ENCODE measurements around the gene APOA5. TPM values are rescaled to one million over a fixed set of nuclear protein-coding genes. Genes with fewer than 3 reads are reported as not detected.
A peak's percentile ranks its signal among the peaks of the same experiment; 100 is the strongest.

APOA5 gene, protein sequence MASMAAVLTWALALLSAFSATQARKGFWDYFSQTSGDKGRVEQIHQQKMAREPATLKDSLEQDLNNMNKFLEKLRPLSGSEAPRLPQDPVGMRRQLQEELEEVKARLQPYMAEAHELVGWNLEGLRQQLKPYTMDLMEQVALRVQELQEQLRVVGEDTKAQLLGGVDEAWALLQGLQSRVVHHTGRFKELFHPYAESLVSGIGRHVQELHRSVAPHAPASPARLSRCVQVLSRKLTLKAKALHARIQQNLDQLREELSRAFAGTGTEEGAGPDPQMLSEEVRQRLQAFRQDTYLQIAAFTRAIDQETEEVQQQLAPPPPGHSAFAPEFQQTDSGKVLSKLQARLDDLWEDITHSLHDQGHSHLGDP
- total RNA-seq (under 1 TPM in 2 of 5 donors, not detected in 3; 0.19 to 0.85 TPM), total RNA-seq (0 to 0.09 (median 0) reads per million in 29 experiments)
- total RNA-seq (2013) = not detected

GRCh38 chr11:116791813-116792143 lies at the start of gene APOA5:
Gene APOA5, minus strand, starts transcription at chr11:116791879. Its CDS starts 19 bp downstream, at chr11:116791860.
- Mint-ChIP-seq H3K36me3 (peaks cover 3% of the 10 kb centered on the region), H3K27ac (peak within 1 kb of the TSS in 1 of 2 donors; percentile 16), H3K27me3 (peaks cover 0 to 4% of the 10 kb centered on the region in 2 donors), H3K4me1 (peaks cover 26 to 31% (median 28%) of the 10 kb centered on the region in 3 donors), H3K9me3 (no peaks in the 10 kb centered on the region), H3K4me3 (peak within 1 kb of the TSS in 2 of 3 donors; percentile 31 to 41)
- DNase-seq (no peak), ATAC-seq (replicated peaks in 1 of 4) (no peak)
- Histone ChIP-seq H3K36me3 (ENCODE audit: control insufficient read depth in 2 of 2, extremely low read depth in 1 of 2, insufficient read depth in 1 of 2, low read length in 1 of 2) (peaks cover 0 to under 1% of the 10 kb centered on the region in 2 donors), H3K4me1 (ENCODE audit: control insufficient read depth in 1 of 2, extremely low read depth in 1 of 2, insufficient read depth in 2 of 2, low read length in 2 of 2) (peaks cover 6 to 31% of the 10 kb centered on the region in 2 experiments), H3K4me3 (ENCODE audit: control insufficient read depth in 1 of 2, extremely low read depth in 1 of 2, low read length in 1 of 2) (peak within 1 kb of the TSS in 1 of 2 donors; percentile 40), H3K27me3 (replicated peaks in 1 of 2; ENCODE audit: control insufficient read depth in 2 of 2, extremely low read depth in 1 of 2, insufficient read depth in 2 of 2, low read length in 1 of 2) (peaks cover 0 to 11% of the 10 kb centered on the region in 2 experiments), H3K9me3 (no peaks in the 10 kb centered on the region), H3K27ac (ENCODE audit: low read length) (no peak within 1 kb of the TSS)
- 91% methylated on average over 4 of the region's 7 CpGs for WGBS (ENCODE audit: insufficient coverage)
- POLR2A ChIA-PET = interaction anchor here (0.7 to 1.5 kb wide), 2 partner anchors 44 to 286 kb away, joined by 3 read pairs; no protein-coding TSS in a partner anchor
- CTCF ChIA-PET = interaction anchor here (0.5 to 3.0 kb wide), 17 partner anchors 12 to 439 kb away, joined by 3 to 38 read pairs (median 4); partner anchors contain the start of gene SIDT2 (in 1 of the 2)

DNA sequence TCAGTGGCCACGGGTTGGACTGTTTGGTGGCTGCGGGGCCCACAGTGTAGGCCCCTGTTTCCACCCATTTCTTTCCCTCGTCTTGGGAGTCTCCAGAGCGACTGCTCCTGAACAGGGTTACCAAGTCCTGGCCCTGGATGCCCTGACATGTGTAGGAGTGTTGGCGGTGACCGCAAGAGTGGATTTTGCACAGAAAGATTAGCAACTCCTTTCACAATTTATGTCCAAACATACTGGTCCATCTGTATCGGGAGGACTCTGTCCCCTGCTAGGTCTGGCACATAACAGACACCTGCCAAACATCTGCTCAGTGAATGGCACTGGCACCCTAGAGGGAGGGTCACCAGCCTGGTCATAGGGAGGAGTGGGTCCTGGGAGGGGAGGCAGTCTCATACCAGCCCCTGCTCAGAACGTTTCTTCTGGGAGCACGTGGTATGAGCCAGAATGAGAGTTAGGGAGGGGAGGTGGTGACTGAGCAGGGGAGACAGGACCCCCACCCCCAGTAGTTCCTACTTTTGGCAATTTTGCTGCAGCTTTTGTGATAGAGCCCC lies 49.1 kb upstream of the APOA5 start:
- Histone ChIP-seq H3K4me1 (ENCODE audit: control insufficient read depth in 1 of 2, extremely low read depth in 1 of 2, insufficient read depth in 2 of 2, low read length in 2 of 2) (peaks cover 0 to 9% of the 10 kb centered on the region in 2 experiments), H3K27ac (ENCODE audit: low read length) (no peak overlapping the region), H3K27me3 (replicated peaks in 1 of 2; ENCODE audit: control insufficient read depth in 2 of 2, extremely low read depth in 1 of 2, insufficient read depth in 2 of 2, low read length in 1 of 2) (no peaks in the 10 kb centered on the region), H3K9me3 (no peaks in the 10 kb centered on the region), H3K36me3 (ENCODE audit: control insufficient read depth in 2 of 2, extremely low read depth in 1 of 2, insufficient read depth in 1 of 2, low read length in 1 of 2) (peaks cover 0 to 23% of the 10 kb centered on the region in 2 donors), H3K4me3 (ENCODE audit: control insufficient read depth in 1 of 2, extremely low read depth in 1 of 2, low read length in 1 of 2) (no peak overlapping the region)
- POLR2A ChIA-PET = interaction anchor here in 1 of 2 donors (0.6 kb wide), 1 partner anchor 23 kb away, joined by 3 read pairs; no protein-coding TSS in a partner anchor
- no peaks in the 10 kb centered on the region for H3K27me3 Mint-ChIP-seq
- DNase-seq (no peak), ATAC-seq (replicated peaks in 1 of 4) (no peak)
- CTCF ChIA-PET = no interaction called here
- WGBS (ENCODE audit: insufficient coverage) = 67% methylated on average over 1 of the region's 9 CpGs
- H3K4me1 Mint-ChIP-seq = peaks cover 4 to 9% (median 5%) of the 10 kb centered on the region in 3 donors
- H3K27ac Mint-ChIP-seq = no peak overlapping the region
- H3K9me3 Mint-ChIP-seq = no peaks in the 10 kb centered on the region
- peaks cover 25% of the 10 kb centered on the region for H3K36me3 Mint-ChIP-seq
- no peak overlapping the region for H3K4me3 Mint-ChIP-seq

- peaks cover 19% of the 10 kb centered on the region for H3K36me3 Mint-ChIP-seq
- Histone ChIP-seq H3K27me3 (replicated peaks in 1 of 2; ENCODE audit: control insufficient read depth in 2 of 2, extremely low read depth in 1 of 2, insufficient read depth in 2 of 2, low read length in 1 of 2) (peaks cover 0 to 1% of the 10 kb centered on the region in 2 experiments), H3K4me1 (ENCODE audit: control insufficient read depth in 1 of 2, extremely low read depth in 1 of 2, insufficient read depth in 2 of 2, low read length in 2 of 2) (peaks cover 0 to 14% of the 10 kb centered on the region in 2 experiments), H3K9me3 (no peaks in the 10 kb centered on the region), H3K27ac (ENCODE audit: low read length) (no peak overlapping the region), H3K36me3 (ENCODE audit: control insufficient read depth in 2 of 2, extremely low read depth in 1 of 2, insufficient read depth in 1 of 2, low read length in 1 of 2) (peaks cover 0 to 17% of the 10 kb centered on the region in 2 donors), H3K4me3 (ENCODE audit: control insufficient read depth in 1 of 2, extremely low read depth in 1 of 2, low read length in 1 of 2) (no peak overlapping the region)
- no peak for ATAC-seq (replicated peaks in 1 of 4)
- no peak overlapping the region for H3K27ac Mint-ChIP-seq
- peak in 1 of 35 experiments; percentile 19 for DNase-seq
- ChIA-PET POLR2A (no interaction called here), CTCF (interaction anchor here in 1 of 2 donors (1.0 kb wide), 1 partner anchor 237 kb away, joined by 3 read pairs; no protein-coding TSS in a partner anchor)
- H3K9me3 Mint-ChIP-seq = no peaks in the 10 kb centered on the region
- peaks cover 9 to 15% (median 11%) of the 10 kb centered on the region in 3 donors for H3K4me1 Mint-ChIP-seq
- WGBS (ENCODE audit: insufficient coverage) = 94% methylated on average over 4 of the region's 6 CpGs
- H3K4me3 Mint-ChIP-seq = no peak overlapping the region
- H3K27me3 Mint-ChIP-seq = no peaks in the 10 kb centered on the region
Measured at GRCh38 chr11:116840224-116840745, 48.6 kb upstream of the APOA5 start.

- H3K27ac Mint-ChIP-seq = no peak overlapping the region
Measured at GRCh38 chr11:116838321-116839084, 46.8 kb upstream of the APOA5 start.

GRCh38 chr11:116837231-116838091 lies 45.8 kb upstream of the APOA5 start, which contains the start of gene APOA1:
Gene APOA1, minus strand, starts transcription at chr11:116837622. Its CDS starts 235 bp downstream, at chr11:116837387.
- ChIA-PET POLR2A (no interaction called here), CTCF (interaction anchor here (1.6 to 2.2 kb wide), 2 partner anchors 16 to 46 kb away, joined by 10 to 20 read pairs; partner anchors contain the start of gene APOA5 (in 1 of the 2))
- Mint-ChIP-seq H3K4me3 (no peak within 1 kb of the TSS), H3K4me1 (peaks cover 14 to 22% (median 16%) of the 10 kb centered on the region in 3 donors), H3K27ac (no peak within 1 kb of the TSS), H3K27me3 (no peaks in the 10 kb centered on the region), H3K36me3 (no peaks in the 10 kb centered on the region), H3K9me3 (no peaks in the 10 kb centered on the region)
- ATAC-seq (replicated peaks in 1 of 4) (no peak), DNase-seq (no peak)
- no peaks in the 10 kb centered on the region for H3K36me3 ChIP-seq (ENCODE audit: control insufficient read depth in 2 of 2, extremely low read depth in 1 of 2, insufficient read depth in 1 of 2, low read length in 1 of 2)
- H3K9me3 ChIP-seq = no peaks in the 10 kb centered on the region
- peaks cover 0 to 18% of the 10 kb centered on the region in 2 experiments for H3K4me1 ChIP-seq (ENCODE audit: control insufficient read depth in 1 of 2, extremely low read depth in 1 of 2, insufficient read depth in 2 of 2, low read length in 2 of 2)
- H3K27me3 ChIP-seq (replicated peaks in 1 of 2; ENCODE audit: control insufficient read depth in 2 of 2, extremely low read depth in 1 of 2, insufficient read depth in 2 of 2, low read length in 1 of 2) = peaks cover 0 to 4% of the 10 kb centered on the region in 2 experiments
- H3K4me3 ChIP-seq (ENCODE audit: control insufficient read depth in 1 of 2, extremely low read depth in 1 of 2, low read length in 1 of 2) = no peak within 1 kb of the TSS
- no peak within 1 kb of the TSS for H3K27ac ChIP-seq (ENCODE audit: low read length)
- WGBS (ENCODE audit: insufficient coverage) = 95% methylated on average over 12 of the region's 19 CpGs

More at GRCh38 chr11:116838321-116839084, 46.8 kb upstream of the APOA5 start:
- Histone ChIP-seq H3K36me3 (ENCODE audit: control insufficient read depth in 2 of 2, extremely low read depth in 1 of 2, insufficient read depth in 1 of 2, low read length in 1 of 2) (peaks cover 0 to 5% of the 10 kb centered on the region in 2 donors), H3K27me3 (replicated peaks in 1 of 2; ENCODE audit: control insufficient read depth in 2 of 2, extremely low read depth in 1 of 2, insufficient read depth in 2 of 2, low read length in 1 of 2) (peaks cover 0 to 4% of the 10 kb centered on the region in 2 experiments), H3K4me1 (ENCODE audit: control insufficient read depth in 1 of 2, extremely low read depth in 1 of 2, insufficient read depth in 2 of 2, low read length in 2 of 2) (peaks cover 0 to 18% of the 10 kb centered on the region in 2 experiments), H3K27ac (ENCODE audit: low read length) (no peak overlapping the region), H3K9me3 (no peaks in the 10 kb centered on the region), H3K4me3 (ENCODE audit: control insufficient read depth in 1 of 2, extremely low read depth in 1 of 2, low read length in 1 of 2) (no peak overlapping the region)
- 80% methylated on average over 5 of the region's 6 CpGs for WGBS (ENCODE audit: insufficient coverage)
- Mint-ChIP-seq H3K36me3 (peaks cover 7% of the 10 kb centered on the region), H3K4me1 (peaks cover 14 to 22% (median 16%) of the 10 kb centered on the region in 3 donors), H3K4me3 (no peak overlapping the region), H3K9me3 (no peaks in the 10 kb centered on the region), H3K27me3 (no peaks in the 10 kb centered on the region)
- no peak for DNase-seq
- ChIA-PET POLR2A (no interaction called here), CTCF (no interaction called here)
- ATAC-seq (replicated peaks in 1 of 4) = no peak

Data from T-cell (primary cell).